GM19043 (cell line): ENCODE measurements around the gene TJP3.
A peak's percentile ranks its signal among the peaks of the same experiment; 100 is the strongest.
"Not testable (repeated sequence)": the region's sequence is repeated elsewhere in the genome, so short reads cannot be mapped to it uniquely, and the experiment has no call there.

Experiments used
- ATAC-seq: cut with Tn5 transposase; IDR thresholded peaks from one replicate; pipeline ENCODE4 v1.9.1; 2021; ENCODE audit warnings: low read depth; ENCODE audit not compliant: unreplicated experiment

The TJP3 gene

GRCh38 chr19:3738477-3739220 lies 30.5 kb downstream of the TJP3 start:
- no peak for ATAC-seq

- no peak for ATAC-seq
These were observed 32.2 kb downstream of the TJP3 start for GRCh38 chr19:3740431-3740830.

GRCh38 chr19:3743486-3743885 lies 35.3 kb downstream of the TJP3 start:
- ATAC-seq: no peak

DNA sequence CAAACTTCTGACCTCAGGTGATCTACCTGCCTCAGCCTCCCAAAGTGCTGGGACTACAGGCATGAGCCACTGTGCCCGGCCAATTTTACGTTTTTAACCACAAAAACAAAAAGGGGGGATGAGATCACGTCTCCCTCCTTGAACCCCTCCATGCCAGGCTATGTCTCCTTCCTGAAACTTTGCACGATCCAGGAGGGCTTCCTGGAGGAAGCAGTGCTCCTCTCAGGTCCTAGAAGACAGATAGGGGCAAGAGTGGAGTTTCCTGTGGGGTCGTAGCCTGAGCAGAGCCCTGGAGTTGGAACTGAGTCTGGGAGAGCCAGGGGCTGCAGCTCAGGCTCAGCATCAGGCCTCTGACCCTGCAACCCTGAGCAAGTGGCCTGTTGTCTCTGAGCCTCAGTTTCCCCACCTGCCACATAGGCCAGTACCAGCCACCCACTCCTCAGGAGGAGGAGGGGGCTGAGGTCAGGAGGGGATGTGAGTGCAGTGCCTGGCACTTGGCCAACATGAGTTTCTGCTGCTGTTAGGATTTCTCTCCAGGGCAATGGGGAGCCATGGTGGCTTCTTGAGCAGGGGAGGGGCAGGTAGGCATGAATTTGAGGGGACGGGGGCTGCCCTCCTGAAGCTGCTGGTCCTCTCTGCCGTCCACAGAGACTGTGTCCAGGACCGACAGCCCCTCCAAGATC lies 37.3 kb downstream of the TJP3 start:
- ATAC-seq: no peak

DNA sequence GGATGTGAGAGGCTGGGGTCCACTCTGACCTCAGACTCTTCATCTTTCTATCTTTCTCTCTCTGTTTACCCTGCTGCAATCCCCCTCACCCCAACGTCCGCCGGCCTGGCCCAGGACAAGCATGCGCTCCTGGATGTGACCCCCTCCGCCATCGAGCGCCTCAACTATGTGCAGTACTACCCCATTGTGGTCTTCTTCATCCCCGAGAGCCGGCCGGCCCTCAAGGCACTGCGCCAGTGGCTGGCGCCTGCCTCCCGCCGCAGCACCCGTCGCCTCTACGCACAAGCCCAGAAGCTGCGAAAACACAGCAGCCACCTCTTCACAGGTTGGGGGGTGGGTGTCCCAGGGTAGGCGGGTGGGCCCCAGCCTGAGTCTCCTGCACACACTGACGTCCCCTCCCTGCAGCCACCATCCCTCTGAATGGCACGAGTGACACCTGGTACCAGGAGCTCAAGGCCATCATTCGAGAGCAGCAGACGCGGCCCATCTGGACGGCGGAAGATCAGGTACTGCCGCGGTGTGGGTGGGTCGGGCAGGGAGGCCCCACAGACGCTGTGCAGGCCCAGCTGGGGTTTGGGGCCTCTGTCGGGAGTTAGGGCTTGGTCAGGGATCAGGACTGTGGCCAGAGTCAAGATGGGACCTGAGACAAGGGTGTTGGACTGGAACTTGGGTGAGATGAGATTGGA lies 38.3 kb downstream of the TJP3 start:
- ATAC-seq: no peak

DNA sequence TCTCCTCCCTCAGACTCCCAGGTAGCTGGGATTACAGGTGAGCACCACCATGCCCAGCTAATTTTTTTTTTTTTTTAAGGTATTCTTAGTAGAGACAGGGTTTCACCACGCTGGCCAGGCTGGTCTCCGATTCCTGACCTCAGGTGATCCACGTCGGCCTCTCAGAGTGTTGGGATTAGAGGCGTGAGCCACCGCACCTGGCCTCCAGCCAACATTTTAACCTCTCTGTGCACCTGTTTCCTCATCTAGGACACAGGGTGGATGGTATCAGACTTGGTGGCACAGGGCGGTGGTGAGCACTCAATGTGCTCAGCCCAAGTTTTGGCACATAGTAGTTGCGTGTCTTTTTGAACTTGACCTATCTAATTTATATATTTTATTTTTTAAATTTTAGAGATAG lies 40.8 kb downstream of the TJP3 start:
- no peak for ATAC-seq

DNA sequence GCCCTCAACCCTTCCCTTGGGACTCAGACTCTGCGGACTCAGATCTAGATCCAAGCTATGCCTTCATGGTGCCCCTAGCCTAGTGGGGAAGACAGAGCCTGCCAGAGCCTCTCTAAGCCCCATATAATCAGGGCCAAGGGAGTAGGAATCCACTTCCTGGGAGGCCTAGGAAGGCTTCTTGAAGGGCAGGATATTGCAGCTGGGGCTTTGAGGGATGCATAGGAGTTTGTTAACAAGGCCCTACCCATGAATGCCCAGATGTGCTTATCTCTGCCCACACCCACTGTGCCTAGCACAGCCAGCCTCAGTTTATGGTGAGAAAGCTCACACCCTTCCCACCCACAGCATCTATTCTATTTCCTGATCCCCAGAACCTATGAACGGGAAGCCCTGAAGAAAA lies 42.0 kb downstream of the TJP3 start:
- ATAC-seq: no peak

DNA sequence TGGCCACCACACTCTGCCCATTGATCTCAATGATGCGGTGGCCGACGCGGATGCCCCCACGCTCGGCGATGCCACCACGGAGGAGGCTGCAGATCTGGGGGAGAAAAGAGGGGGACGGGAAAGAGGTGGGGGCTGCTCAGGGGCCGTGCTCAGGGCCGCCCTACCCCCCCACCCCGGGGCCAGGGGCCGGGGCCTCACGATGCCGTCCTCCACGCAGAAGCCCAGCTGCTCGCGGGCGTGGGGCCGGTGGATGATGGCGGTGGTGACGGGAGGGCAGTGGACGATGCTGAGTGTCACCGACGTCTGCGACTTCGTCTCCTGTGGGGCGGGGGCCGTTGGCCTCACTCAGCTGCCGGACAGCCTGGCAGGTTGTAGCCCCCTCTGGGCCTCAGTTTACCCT lies 43.1 kb downstream of the TJP3 start:
- no peak for ATAC-seq

DNA sequence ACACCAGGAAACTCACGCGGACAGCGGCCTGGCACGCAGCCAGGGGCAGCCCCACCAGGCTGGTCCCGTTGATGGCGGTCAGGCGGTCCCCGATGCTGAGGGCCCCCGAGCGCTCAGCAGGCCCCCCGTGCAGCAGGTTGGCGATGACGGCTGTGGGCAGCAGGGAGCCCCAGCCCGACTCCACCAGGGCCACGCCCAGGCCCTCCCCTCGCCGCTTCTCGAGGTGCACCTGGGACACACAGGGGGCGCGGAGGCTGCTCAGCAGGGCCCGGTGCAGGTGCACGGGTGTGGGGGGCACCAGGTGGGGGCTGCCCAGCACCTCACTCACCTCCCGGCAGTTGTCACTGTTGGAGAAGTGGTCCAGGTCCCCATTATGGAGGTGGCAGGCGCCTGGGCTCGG lies 44.3 kb downstream of the TJP3 start:
- ATAC-seq: no peak

DNA sequence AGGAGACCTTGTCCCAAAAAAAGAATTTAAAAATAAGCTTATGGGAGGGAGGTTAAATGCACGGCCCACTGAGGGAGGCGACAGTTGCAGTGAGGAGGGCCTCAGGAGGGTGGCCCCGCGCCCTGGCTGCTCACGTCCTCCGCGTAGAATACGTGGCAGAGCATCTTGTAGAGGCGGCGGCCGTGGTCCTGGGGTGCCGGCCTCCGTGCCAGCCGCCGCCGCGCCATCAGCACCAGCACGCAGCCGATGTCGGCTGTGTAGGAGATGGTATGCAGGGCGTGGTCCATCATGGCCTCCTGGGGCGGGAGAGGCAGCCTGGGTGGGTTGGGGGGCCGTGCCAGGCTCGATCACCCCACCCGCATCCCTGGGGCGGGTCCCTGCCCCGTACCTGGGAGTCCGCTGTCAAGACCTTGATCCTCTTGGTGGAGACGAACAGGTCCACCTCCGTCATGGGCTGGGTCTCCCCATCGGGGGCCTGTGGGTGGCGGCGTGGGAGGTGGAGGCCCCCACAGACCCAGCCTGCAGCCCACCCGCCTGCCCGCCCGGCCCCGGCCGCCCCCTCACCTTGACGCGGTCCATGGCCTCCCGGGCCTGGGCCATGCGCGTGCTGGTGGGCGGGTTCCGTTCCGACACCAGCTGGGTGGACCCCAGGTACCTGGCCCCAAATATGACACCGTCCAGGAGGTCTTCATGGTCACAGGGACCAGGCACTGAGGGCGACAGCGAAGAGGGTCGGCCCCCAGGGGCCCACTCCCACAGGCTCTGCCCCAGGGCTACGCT lies 45.6 kb downstream of the TJP3 start:
- no peak for ATAC-seq

- ATAC-seq: not testable (repeated sequence)
These were observed 49.5 kb downstream of the TJP3 start for GRCh38 chr19:3757705-3758104.

DNA sequence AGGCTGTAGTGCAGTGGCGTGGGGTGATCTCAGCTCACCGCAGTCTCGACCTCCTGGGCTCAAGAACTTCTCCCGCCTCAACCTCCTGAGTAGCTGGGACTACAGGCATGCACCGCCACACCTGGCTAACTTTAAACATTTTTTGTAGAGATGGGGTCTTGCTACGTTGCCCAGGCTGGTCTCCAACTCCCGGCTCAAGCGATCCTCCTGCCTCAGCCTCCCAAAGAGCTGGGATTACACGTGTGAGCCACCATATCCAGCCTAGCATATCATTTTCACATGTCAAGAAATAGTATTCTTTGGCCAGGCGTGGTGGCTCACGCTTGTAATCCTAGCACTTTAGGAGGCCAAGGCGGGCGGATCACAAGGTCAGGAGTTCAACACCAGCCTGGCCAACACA lies 50.1 kb downstream of the TJP3 start:
- ATAC-seq: not testable (repeated sequence)

DNA sequence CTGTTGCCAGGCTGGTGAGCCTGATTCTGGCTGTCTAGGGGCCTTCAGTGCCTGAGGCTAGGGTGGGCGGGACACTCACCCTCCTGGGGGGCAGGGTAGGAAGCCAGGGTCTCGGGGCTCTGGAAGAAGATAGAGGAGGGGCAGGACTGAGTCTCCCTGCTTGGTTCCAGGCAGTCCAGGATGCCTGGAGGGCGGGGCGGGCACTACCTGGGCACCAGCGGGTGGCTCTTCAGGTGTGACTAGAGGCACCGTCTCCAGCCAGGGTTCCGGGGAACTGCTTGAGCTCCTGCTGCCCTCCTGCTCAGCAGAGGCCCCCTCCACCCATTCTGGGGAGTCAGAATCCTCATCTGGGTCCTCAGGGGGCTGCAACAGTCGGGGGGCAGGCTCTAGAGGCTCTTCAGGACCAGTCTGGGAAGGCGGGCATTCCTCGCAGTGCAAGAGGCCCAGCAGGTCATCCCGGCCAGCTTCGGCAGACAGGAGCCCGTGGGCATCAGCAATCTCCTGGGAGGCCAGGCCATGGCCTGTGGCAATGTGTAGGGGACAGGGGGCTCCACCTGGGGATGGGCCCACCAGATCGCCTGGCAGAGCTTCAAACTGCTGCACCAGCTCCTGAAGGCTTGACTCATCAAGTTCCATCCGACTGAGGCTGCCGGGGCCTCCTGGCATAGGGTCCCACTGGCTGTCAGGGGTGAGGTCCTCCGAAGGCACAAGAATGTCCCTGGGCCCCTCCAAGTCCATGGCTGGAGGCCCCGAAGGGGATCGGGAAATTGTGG lies 51.5 kb downstream of the TJP3 start:
- ATAC-seq: no peak

- ATAC-seq: no peak
These were observed 52.7 kb downstream of the TJP3 start for GRCh38 chr19:3760871-3761361.

GRCh38 chr19:3761382-3762129 lies 53.4 kb downstream of the TJP3 start, which contains the start of gene APBA3:
APBA3 (minus strand) TSS chr19:3761692; CDS start chr19:3760264, 1,428 bp downstream.
- no peak for ATAC-seq

DNA sequence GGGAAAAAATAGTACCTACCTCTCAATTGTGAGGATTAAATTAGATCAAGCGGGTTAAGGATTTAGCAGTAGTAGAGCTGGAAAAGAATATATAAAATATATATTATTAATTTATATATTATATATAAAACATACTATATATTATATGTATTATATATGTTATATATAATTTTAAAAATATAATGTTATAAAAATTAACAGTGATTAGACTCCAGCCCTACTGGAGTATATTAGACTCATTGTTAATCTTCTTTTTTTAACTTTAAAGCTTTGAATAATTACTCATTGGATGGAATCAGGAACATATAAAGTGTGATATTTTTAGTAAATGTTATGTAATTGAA lies 53.9 kb downstream of the TJP3 start:
- ATAC-seq: no peak

- ATAC-seq: peak; percentile 69
These were observed 54.6 kb downstream of the TJP3 start, which contains the start of gene MRPL54 for GRCh38 chr19:3762501-3763459. MRPL54 (plus strand) TSS chr19:3762682; CDS start chr19:3762701, 19 bp downstream.

DNA sequence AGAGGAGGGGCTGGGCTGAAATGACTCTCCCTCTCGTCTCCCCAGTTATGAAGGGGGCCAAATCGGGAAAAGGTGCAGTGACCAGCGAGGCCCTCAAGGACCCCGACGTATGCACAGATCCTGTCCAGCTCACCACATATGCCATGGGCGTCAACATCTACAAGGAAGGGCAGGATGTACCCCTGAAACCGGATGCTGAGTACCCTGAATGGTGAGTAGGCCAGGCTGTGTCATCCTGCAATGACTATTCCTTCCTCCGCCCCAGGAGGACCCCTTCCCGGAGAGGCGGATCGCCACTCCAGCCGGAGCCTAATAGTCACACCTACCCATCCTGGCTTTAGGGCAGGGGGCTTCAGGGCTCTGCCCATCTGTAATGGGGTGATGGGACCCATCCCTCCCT lies 56.9 kb downstream of the TJP3 start:
- ATAC-seq: no peak
